Stimulated activated CD4-positive, alpha-beta T cell treated with anti-CD3 and anti-CD28 coated beads, Interleukin-2, amount 100 ng/mL, for 24 hours (primary cell): ENCODE measurements around the gene SBF1.
A peak's percentile ranks its signal among the peaks of the same experiment; 100 is the strongest.

Source experiments
- DNase-seq, 2 donors: peaks; one replicate each; pipeline ENCODE4 v3.0.0-alpha.2; 2020

The SBF1 gene

GRCh38 chr22:50483977-50484853, 9.4 kb upstream of the SBF1 start:
- no peak for DNase-seq

- no peak for DNase-seq
Measured at GRCh38 chr22:50483556-50483955, 8.7 kb upstream of the SBF1 start.

- no peak for DNase-seq
Measured at GRCh38 chr22:50483106-50483505, 8.3 kb upstream of the SBF1 start.

- no peak for DNase-seq
Measured at GRCh38 chr22:50482107-50483074, 7.6 kb upstream of the SBF1 start.

GRCh38 chr22:50481440-50482106, 6.7 kb upstream of the SBF1 start, which contains the start of gene ADM2:
Gene ADM2, plus strand, starts transcription at chr22:50481543. Its CDS starts 305 bp downstream, at chr22:50481848.
- peak; percentile 74 to 77 for DNase-seq

- DNase-seq, result no peak
Measured at GRCh38 chr22:50481045-50481439, 6.2 kb upstream of the SBF1 start.

GRCh38 chr22:50479721-50480120, 4.9 kb upstream of the SBF1 start:
- DNase-seq, result no peak

- no peak for DNase-seq
Measured at GRCh38 chr22:50477923-50478322, 3.1 kb upstream of the SBF1 start.

GRCh38 chr22:50476868-50477267, 2.0 kb upstream of the SBF1 start:
- DNase-seq, result no peak

- DNase-seq, result no peak
Measured at GRCh38 chr22:50475652-50476002, 792 bp upstream of the SBF1 start.

GRCh38 chr22:50473855-50474671, 772 bp downstream of the SBF1 start:
- DNase-seq, result peak; percentile 45 to 51

- peak; percentile 48 to 49 for DNase-seq
Measured at GRCh38 chr22:50473088-50473487, 1.7 kb downstream of the SBF1 start.

GRCh38 chr22:50471962-50472361, 2.9 kb downstream of the SBF1 start:
- DNase-seq, result no peak

GRCh38 chr22:50471197-50471847, 3.5 kb downstream of the SBF1 start:
- no peak for DNase-seq

- no peak for DNase-seq
Measured at GRCh38 chr22:50470491-50470890, 4.3 kb downstream of the SBF1 start.

- DNase-seq, result peak; percentile 91 to 93
Measured at GRCh38 chr22:50469377-50470305, 5.2 kb downstream of the SBF1 start.

GRCh38 chr22:50468626-50469025, 6.2 kb downstream of the SBF1 start:
- no peak for DNase-seq

- DNase-seq, result no peak
Measured at GRCh38 chr22:50467773-50468440, 6.9 kb downstream of the SBF1 start.

GRCh38 chr22:50467341-50467740, 7.5 kb downstream of the SBF1 start:
- no peak for DNase-seq
